ENCODE measurements around the gene PIK3C2G.

PIK3C2G gene

DNA sequence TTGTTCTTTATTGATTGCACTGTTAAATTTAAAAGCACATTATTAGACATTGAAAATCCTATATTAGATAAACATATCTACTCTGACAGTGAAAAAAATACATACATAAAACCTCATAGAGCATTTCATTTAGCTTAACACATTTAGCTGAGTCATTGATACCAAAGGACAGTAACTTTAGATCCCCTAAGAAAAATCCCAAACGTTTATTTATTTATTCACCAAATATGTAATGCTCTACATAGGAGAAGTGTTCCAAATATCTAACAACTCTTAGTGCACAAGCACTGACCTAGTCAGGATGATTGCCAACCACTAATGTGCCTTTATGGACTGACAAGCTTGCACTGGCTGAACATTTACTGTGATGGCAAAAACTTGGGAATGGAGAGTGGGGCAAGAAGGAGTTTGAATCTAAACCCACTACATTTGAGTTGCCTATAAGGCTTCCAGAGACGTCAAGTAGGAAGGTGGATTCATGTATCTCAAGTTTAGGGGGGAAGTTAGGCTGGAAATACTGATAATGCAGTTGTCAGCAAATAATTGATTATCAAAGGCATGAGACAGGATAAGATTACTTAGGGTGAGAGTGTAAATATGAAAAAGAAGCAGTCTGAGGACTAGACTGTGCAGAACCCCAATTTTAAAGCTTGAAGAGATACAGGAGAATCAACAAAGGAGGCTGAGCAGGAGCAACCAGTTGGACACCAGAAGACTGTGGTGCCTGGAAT, 320.1 kb downstream of the PIK3C2G start:
- H3K9me3 ChIP-seq (ENCODE audit: insufficient read depth, low read depth, low read length) = peaks cover 7% of the 10 kb centered on the region
- H2BK5ac ChIP-seq (ENCODE audit: low read depth, low read length, poor library complexity) = no peak overlapping the region
- no peaks in the 10 kb centered on the region for H3K36me3 ChIP-seq (ENCODE audit: control insufficient read depth in 1 of 2, insufficient read depth in 2 of 2, low read length in 2 of 2)
- no peak overlapping the region for H2BK12ac ChIP-seq (ENCODE audit: low read length)
- H3K79me2 ChIP-seq (ENCODE audit: control insufficient read depth, insufficient read depth, low read length, poor library complexity) = no peaks in the 10 kb centered on the region
- no peak overlapping the region for H3K4ac ChIP-seq (ENCODE audit: low read depth, low read length)
- WGBS (ENCODE audit: extremely low coverage, insufficient coverage, insufficient read length) = no CpG with 5 or more reads among the region's 2 CpGs
- H3K9ac ChIP-seq (ENCODE audit: low read length) = no peak overlapping the region
- no peak overlapping the region for H3K14ac ChIP-seq (ENCODE audit: low read length)
- no peak overlapping the region for H2BK120ac ChIP-seq (ENCODE audit: insufficient read depth, low read length, poor library complexity)
- DNase-seq = no peak
- H3K27me3 ChIP-seq (ENCODE audit: insufficient read depth, low read length) = no peaks in the 10 kb centered on the region
- no peak overlapping the region for H2AK5ac ChIP-seq (ENCODE audit: low read length)
- H4K91ac ChIP-seq (ENCODE audit: low read depth, low read length) = no peak overlapping the region
- no peaks in the 10 kb centered on the region for H3K79me1 ChIP-seq (ENCODE audit: low read length)
- no peak overlapping the region for H2AFZ ChIP-seq (ENCODE audit: insufficient read depth, low read length, poor library complexity)
- no peak overlapping the region for H4K12ac ChIP-seq (ENCODE audit: low read depth, low read length)
- no peak overlapping the region for H3K4me2 ChIP-seq (ENCODE audit: low read length)
- H3K23ac ChIP-seq (ENCODE audit: low read length) = no peak overlapping the region
- H3K4me1 ChIP-seq (ENCODE audit: control insufficient read depth in 1 of 2, insufficient read depth in 2 of 2, low read length in 2 of 2) = no peaks in the 10 kb centered on the region
- H3K4me3 ChIP-seq (ENCODE audit: low read depth, low read length) = no peak overlapping the region
- no peak overlapping the region for H3K18ac ChIP-seq (ENCODE audit: low read length)
- no peak overlapping the region for H3K27ac ChIP-seq (ENCODE audit: low read depth, low read length)
- no peak overlapping the region for H4K8ac ChIP-seq (ENCODE audit: low read depth, low read length)

- Histone ChIP-seq H3K14ac (ENCODE audit: low read length) (no peak overlapping the region), H4K12ac (ENCODE audit: low read depth, low read length) (no peak overlapping the region), H3K23ac (ENCODE audit: low read length) (no peak overlapping the region), H2BK5ac (ENCODE audit: low read depth, low read length, poor library complexity) (no peak overlapping the region), H3K27ac (ENCODE audit: low read depth, low read length) (no peak overlapping the region), H2BK12ac (ENCODE audit: low read length) (no peak overlapping the region), H3K9ac (ENCODE audit: low read length) (no peak overlapping the region), H3K79me1 (ENCODE audit: low read length) (no peaks in the 10 kb centered on the region), H2BK120ac (ENCODE audit: insufficient read depth, low read length, poor library complexity) (no peak overlapping the region), H3K36me3 (ENCODE audit: control insufficient read depth in 1 of 2, insufficient read depth in 2 of 2, low read length in 2 of 2) (no peaks in the 10 kb centered on the region), H4K91ac (ENCODE audit: low read depth, low read length) (no peak overlapping the region), H4K8ac (ENCODE audit: low read depth, low read length) (no peak overlapping the region), H3K18ac (ENCODE audit: low read length) (no peak overlapping the region), H3K27me3 (ENCODE audit: insufficient read depth, low read length) (no peaks in the 10 kb centered on the region), H3K4me1 (ENCODE audit: control insufficient read depth in 1 of 2, insufficient read depth in 2 of 2, low read length in 2 of 2) (no peaks in the 10 kb centered on the region), H3K4me2 (ENCODE audit: low read length) (no peak overlapping the region), H3K4me3 (ENCODE audit: low read depth, low read length) (no peak overlapping the region), H2AFZ (ENCODE audit: insufficient read depth, low read length, poor library complexity) (no peak overlapping the region), H3K4ac (ENCODE audit: low read depth, low read length) (no peak overlapping the region), H3K9me3 (ENCODE audit: insufficient read depth, low read depth, low read length) (peaks cover 7% of the 10 kb centered on the region), H2AK5ac (ENCODE audit: low read length) (no peak overlapping the region), H3K79me2 (ENCODE audit: control insufficient read depth, insufficient read depth, low read length, poor library complexity) (no peaks in the 10 kb centered on the region)
- no peak for DNase-seq
Observed at GRCh38 chr12:18583655-18584054, 322.3 kb downstream of the PIK3C2G start.

GRCh38 chr12:18586581-18586980, 325.3 kb downstream of the PIK3C2G start:
- no peak for DNase-seq
- no peak overlapping the region for H3K4ac ChIP-seq (ENCODE audit: low read depth, low read length)
- H3K4me3 ChIP-seq (ENCODE audit: low read depth, low read length) = no peak overlapping the region
- H2AK5ac ChIP-seq (ENCODE audit: low read length) = no peak overlapping the region
- no peak overlapping the region for H2BK5ac ChIP-seq (ENCODE audit: low read depth, low read length, poor library complexity)
- H3K9ac ChIP-seq (ENCODE audit: low read length) = no peak overlapping the region
- no peaks in the 10 kb centered on the region for H3K36me3 ChIP-seq (ENCODE audit: control insufficient read depth in 1 of 2, insufficient read depth in 2 of 2, low read length in 2 of 2)
- H3K18ac ChIP-seq (ENCODE audit: low read length) = no peak overlapping the region
- no peak overlapping the region for H3K23ac ChIP-seq (ENCODE audit: low read length)
- H2AFZ ChIP-seq (ENCODE audit: insufficient read depth, low read length, poor library complexity) = no peak overlapping the region
- no peaks in the 10 kb centered on the region for H3K4me1 ChIP-seq (ENCODE audit: control insufficient read depth in 1 of 2, insufficient read depth in 2 of 2, low read length in 2 of 2)
- H3K27ac ChIP-seq (ENCODE audit: low read depth, low read length) = no peak overlapping the region
- no peaks in the 10 kb centered on the region for H3K27me3 ChIP-seq (ENCODE audit: insufficient read depth, low read length)
- H3K79me1 ChIP-seq (ENCODE audit: low read length) = no peaks in the 10 kb centered on the region
- no peaks in the 10 kb centered on the region for H3K79me2 ChIP-seq (ENCODE audit: control insufficient read depth, insufficient read depth, low read length, poor library complexity)
- H4K12ac ChIP-seq (ENCODE audit: low read depth, low read length) = no peak overlapping the region
- no peak overlapping the region for H2BK12ac ChIP-seq (ENCODE audit: low read length)
- no peak overlapping the region for H3K4me2 ChIP-seq (ENCODE audit: low read length)
- H3K9me3 ChIP-seq (ENCODE audit: insufficient read depth, low read depth, low read length) = peaks cover 7% of the 10 kb centered on the region
- no peak overlapping the region for H4K91ac ChIP-seq (ENCODE audit: low read depth, low read length)
- no peak overlapping the region for H2BK120ac ChIP-seq (ENCODE audit: insufficient read depth, low read length, poor library complexity)
- H4K8ac ChIP-seq (ENCODE audit: low read depth, low read length) = no peak overlapping the region
- no peak overlapping the region for H3K14ac ChIP-seq (ENCODE audit: low read length)

- Histone ChIP-seq H3K23ac (ENCODE audit: low read length) (no peak overlapping the region), H3K79me1 (ENCODE audit: low read length) (no peaks in the 10 kb centered on the region), H2AK5ac (ENCODE audit: low read length) (no peak overlapping the region), H2BK12ac (ENCODE audit: low read length) (no peak overlapping the region), H3K9me3 (ENCODE audit: insufficient read depth, low read depth, low read length) (no peaks in the 10 kb centered on the region), H2AFZ (ENCODE audit: insufficient read depth, low read length, poor library complexity) (no peak overlapping the region), H3K4ac (ENCODE audit: low read depth, low read length) (no peak overlapping the region), H4K8ac (ENCODE audit: low read depth, low read length) (no peak overlapping the region), H4K12ac (ENCODE audit: low read depth, low read length) (no peak overlapping the region), H3K36me3 (ENCODE audit: control insufficient read depth in 1 of 2, insufficient read depth in 2 of 2, low read length in 2 of 2) (no peaks in the 10 kb centered on the region), H3K4me3 (ENCODE audit: low read depth, low read length) (no peak overlapping the region), H2BK5ac (ENCODE audit: low read depth, low read length, poor library complexity) (no peak overlapping the region), H3K4me2 (ENCODE audit: low read length) (no peak overlapping the region), H4K91ac (ENCODE audit: low read depth, low read length) (no peak overlapping the region), H3K9ac (ENCODE audit: low read length) (no peak overlapping the region), H3K79me2 (ENCODE audit: control insufficient read depth, insufficient read depth, low read length, poor library complexity) (no peaks in the 10 kb centered on the region), H3K4me1 (ENCODE audit: control insufficient read depth in 1 of 2, insufficient read depth in 2 of 2, low read length in 2 of 2) (no peaks in the 10 kb centered on the region), H3K27ac (ENCODE audit: low read depth, low read length) (no peak overlapping the region), H3K18ac (ENCODE audit: low read length) (no peak overlapping the region), H3K27me3 (ENCODE audit: insufficient read depth, low read length) (no peaks in the 10 kb centered on the region), H2BK120ac (ENCODE audit: insufficient read depth, low read length, poor library complexity) (no peak overlapping the region), H3K14ac (ENCODE audit: low read length) (no peak overlapping the region)
- DNase-seq = no peak
Observed at GRCh38 chr12:18589316-18589715, 328.0 kb downstream of the PIK3C2G start.
